ENCODE measurements around the gene TMEM101.

DNA sequence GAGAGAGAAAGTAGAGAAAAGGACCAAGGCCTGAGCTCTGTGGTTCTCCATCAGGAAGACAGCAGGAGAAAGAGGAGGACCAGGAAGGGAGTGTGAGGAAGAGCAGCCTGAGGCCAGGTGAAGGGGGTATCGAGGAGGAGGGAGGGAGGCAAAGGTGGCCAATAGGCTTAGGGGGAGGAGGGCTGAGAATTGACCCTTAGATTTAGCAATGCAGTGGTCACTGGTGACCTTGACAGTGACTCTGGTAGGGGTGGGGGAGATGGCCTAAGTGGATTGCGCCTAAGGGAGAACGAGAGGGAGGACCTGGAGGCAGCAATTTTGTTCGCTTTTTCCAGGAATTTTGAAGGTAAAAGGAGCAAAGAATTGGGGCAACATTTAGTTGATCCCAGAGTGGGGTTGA is 15.7 kb downstream of the TMEM101 start:
- TF ChIP-seq, protein P1, sequence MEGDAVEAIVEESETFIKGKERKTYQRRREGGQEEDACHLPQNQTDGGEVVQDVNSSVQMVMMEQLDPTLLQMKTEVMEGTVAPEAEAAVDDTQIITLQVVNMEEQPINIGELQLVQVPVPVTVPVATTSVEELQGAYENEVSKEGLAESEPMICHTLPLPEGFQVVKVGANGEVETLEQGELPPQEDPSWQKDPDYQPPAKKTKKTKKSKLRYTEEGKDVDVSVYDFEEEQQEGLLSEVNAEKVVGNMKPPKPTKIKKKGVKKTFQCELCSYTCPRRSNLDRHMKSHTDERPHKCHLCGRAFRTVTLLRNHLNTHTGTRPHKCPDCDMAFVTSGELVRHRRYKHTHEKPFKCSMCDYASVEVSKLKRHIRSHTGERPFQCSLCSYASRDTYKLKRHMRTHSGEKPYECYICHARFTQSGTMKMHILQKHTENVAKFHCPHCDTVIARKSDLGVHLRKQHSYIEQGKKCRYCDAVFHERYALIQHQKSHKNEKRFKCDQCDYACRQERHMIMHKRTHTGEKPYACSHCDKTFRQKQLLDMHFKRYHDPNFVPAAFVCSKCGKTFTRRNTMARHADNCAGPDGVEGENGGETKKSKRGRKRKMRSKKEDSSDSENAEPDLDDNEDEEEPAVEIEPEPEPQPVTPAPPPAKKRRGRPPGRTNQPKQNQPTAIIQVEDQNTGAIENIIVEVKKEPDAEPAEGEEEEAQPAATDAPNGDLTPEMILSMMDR (optimal IDR thresholded peaks at IDR 0.05 in 1 of 3, IDR thresholded peaks at IDR 0.05 in 1 of 3, conservative IDR thresholded peaks at IDR 0.05 in 1 of 3; ENCODE audit: extremely low read depth in 1 of 3, insufficient read depth in 2 of 3, low read length in 3 of 3) = no peak
- no peak for TF ChIP-seq EZH2 (IDR thresholded peaks at IDR 0.05; ENCODE audit: low read length)
